ENCODE data around the gene PCSK4.

PCSK4 gene

GRCh38 chr19:1496714-1497577, 6.8 kb upstream of the PCSK4 start:
- H3K27ac ChIP-seq (ENCODE audit: low read depth in 2 of 2, low read length in 2 of 2), result no peak overlapping the region
- H3K27me3 ChIP-seq (ENCODE audit: control insufficient read depth in 2 of 2, insufficient read depth in 2 of 2, low read length in 2 of 2), result peaks cover 6 to 21% of the 10 kb centered on the region in 2 donors
- no peaks in the 10 kb centered on the region for H3K4me1 ChIP-seq (ENCODE audit: control insufficient read depth in 2 of 2, insufficient read depth in 2 of 2, low read length in 2 of 2)
- H3K36me3 ChIP-seq (ENCODE audit: control insufficient read depth in 2 of 2, insufficient read depth in 2 of 2, low read length in 2 of 2), result no peaks in the 10 kb centered on the region
- H3K4me3 ChIP-seq (ENCODE audit: low read length in 2 of 2), result no peak overlapping the region
- no peak overlapping the region for H3K9ac ChIP-seq (ENCODE audit: low read depth in 1 of 2, low read length in 2 of 2)
- no peaks in the 10 kb centered on the region for H3K9me3 ChIP-seq (ENCODE audit: control insufficient read depth in 2 of 2, low read length in 2 of 2)

- Histone ChIP-seq H3K4me1 (ENCODE audit: control insufficient read depth in 2 of 2, insufficient read depth in 2 of 2, low read length in 2 of 2) (peaks cover 6 to 8% of the 10 kb centered on the region in 2 donors), H3K4me3 (ENCODE audit: low read length in 2 of 2) (no peak overlapping the region), H3K36me3 (ENCODE audit: control insufficient read depth in 2 of 2, insufficient read depth in 2 of 2, low read length in 2 of 2) (no peaks in the 10 kb centered on the region), H3K9me3 (ENCODE audit: control insufficient read depth in 2 of 2, low read length in 2 of 2) (no peaks in the 10 kb centered on the region), H3K9ac (ENCODE audit: low read depth in 1 of 2, low read length in 2 of 2) (no peak overlapping the region), H3K27me3 (ENCODE audit: control insufficient read depth in 2 of 2, insufficient read depth in 2 of 2, low read length in 2 of 2) (peaks cover 6 to 24% of the 10 kb centered on the region in 2 donors), H3K27ac (ENCODE audit: low read depth in 2 of 2, low read length in 2 of 2) (no peak overlapping the region)
Observed at GRCh38 chr19:1495799-1496713, 5.9 kb upstream of the PCSK4 start.

GRCh38 chr19:1495051-1495798, 5.1 kb upstream of the PCSK4 start:
- H3K9me3 ChIP-seq (ENCODE audit: control insufficient read depth in 2 of 2, low read length in 2 of 2), result no peaks in the 10 kb centered on the region
- H3K4me1 ChIP-seq (ENCODE audit: control insufficient read depth in 2 of 2, insufficient read depth in 2 of 2, low read length in 2 of 2), result peaks cover 6 to 8% of the 10 kb centered on the region in 2 donors
- peaks cover 6 to 24% of the 10 kb centered on the region in 2 donors for H3K27me3 ChIP-seq (ENCODE audit: control insufficient read depth in 2 of 2, insufficient read depth in 2 of 2, low read length in 2 of 2)
- H3K27ac ChIP-seq (ENCODE audit: low read depth in 2 of 2, low read length in 2 of 2), result no peak overlapping the region
- no peak overlapping the region for H3K9ac ChIP-seq (ENCODE audit: low read depth in 1 of 2, low read length in 2 of 2)
- H3K4me3 ChIP-seq (ENCODE audit: low read length in 2 of 2), result no peak overlapping the region
- no peaks in the 10 kb centered on the region for H3K36me3 ChIP-seq (ENCODE audit: control insufficient read depth in 2 of 2, insufficient read depth in 2 of 2, low read length in 2 of 2)

- Histone ChIP-seq H3K27me3 (ENCODE audit: control insufficient read depth in 2 of 2, insufficient read depth in 2 of 2, low read length in 2 of 2) (peaks cover 6 to 24% of the 10 kb centered on the region in 2 donors), H3K4me3 (ENCODE audit: low read length in 2 of 2) (no peak overlapping the region), H3K9me3 (ENCODE audit: control insufficient read depth in 2 of 2, low read length in 2 of 2) (no peaks in the 10 kb centered on the region), H3K36me3 (ENCODE audit: control insufficient read depth in 2 of 2, insufficient read depth in 2 of 2, low read length in 2 of 2) (no peaks in the 10 kb centered on the region), H3K4me1 (ENCODE audit: control insufficient read depth in 2 of 2, insufficient read depth in 2 of 2, low read length in 2 of 2) (peaks cover 11 to 16% of the 10 kb centered on the region in 2 donors), H3K9ac (ENCODE audit: low read depth in 1 of 2, low read length in 2 of 2) (no peak overlapping the region), H3K27ac (ENCODE audit: low read depth in 2 of 2, low read length in 2 of 2) (no peak overlapping the region)
Observed at GRCh38 chr19:1494115-1494815, 4.1 kb upstream of the PCSK4 start.

GRCh38 chr19:1492474-1493006, 2.4 kb upstream of the PCSK4 start:
- Histone ChIP-seq H3K27ac (ENCODE audit: low read depth in 2 of 2, low read length in 2 of 2) (no peak overlapping the region), H3K36me3 (ENCODE audit: control insufficient read depth in 2 of 2, insufficient read depth in 2 of 2, low read length in 2 of 2) (no peaks in the 10 kb centered on the region), H3K4me1 (ENCODE audit: control insufficient read depth in 2 of 2, insufficient read depth in 2 of 2, low read length in 2 of 2) (peaks cover 11 to 16% of the 10 kb centered on the region in 2 donors), H3K9ac (ENCODE audit: low read depth in 1 of 2, low read length in 2 of 2) (no peak overlapping the region), H3K4me3 (ENCODE audit: low read length in 2 of 2) (no peak overlapping the region), H3K9me3 (ENCODE audit: control insufficient read depth in 2 of 2, low read length in 2 of 2) (no peaks in the 10 kb centered on the region), H3K27me3 (ENCODE audit: control insufficient read depth in 2 of 2, insufficient read depth in 2 of 2, low read length in 2 of 2) (peaks cover 6 to 19% of the 10 kb centered on the region in 2 donors)

- no peak overlapping the region for H3K9ac ChIP-seq (ENCODE audit: low read depth in 1 of 2, low read length in 2 of 2)
- H3K9me3 ChIP-seq (ENCODE audit: control insufficient read depth in 2 of 2, low read length in 2 of 2), result no peaks in the 10 kb centered on the region
- H3K36me3 ChIP-seq (ENCODE audit: control insufficient read depth in 2 of 2, insufficient read depth in 2 of 2, low read length in 2 of 2), result no peaks in the 10 kb centered on the region
- H3K27ac ChIP-seq (ENCODE audit: low read depth in 2 of 2, low read length in 2 of 2), result no peak overlapping the region
- H3K4me3 ChIP-seq (ENCODE audit: low read length in 2 of 2), result peak overlapping the region in 1 of 2 donors; percentile 75
- H3K27me3 ChIP-seq (ENCODE audit: control insufficient read depth in 2 of 2, insufficient read depth in 2 of 2, low read length in 2 of 2), result peaks cover 5 to 15% of the 10 kb centered on the region in 2 donors
- peaks cover 11 to 16% of the 10 kb centered on the region in 2 donors for H3K4me1 ChIP-seq (ENCODE audit: control insufficient read depth in 2 of 2, insufficient read depth in 2 of 2, low read length in 2 of 2)
Observed at GRCh38 chr19:1491849-1492170, 1.7 kb upstream of the PCSK4 start.

- Histone ChIP-seq H3K9ac (ENCODE audit: low read depth in 1 of 2, low read length in 2 of 2) (peak within 1 kb of the TSS; percentile 75 to 78), H3K36me3 (ENCODE audit: control insufficient read depth in 2 of 2, insufficient read depth in 2 of 2, low read length in 2 of 2) (no peaks in the 10 kb centered on the region), H3K4me3 (ENCODE audit: low read length in 2 of 2) (peak within 1 kb of the TSS; percentile 88 to 92), H3K4me1 (ENCODE audit: control insufficient read depth in 2 of 2, insufficient read depth in 2 of 2, low read length in 2 of 2) (peaks cover 11 to 16% of the 10 kb centered on the region in 2 donors), H3K27me3 (ENCODE audit: control insufficient read depth in 2 of 2, insufficient read depth in 2 of 2, low read length in 2 of 2) (peaks cover 2 to 10% of the 10 kb centered on the region in 2 donors), H3K27ac (ENCODE audit: low read depth in 2 of 2, low read length in 2 of 2) (peak within 1 kb of the TSS; percentile 78 to 85), H3K9me3 (ENCODE audit: control insufficient read depth in 2 of 2, low read length in 2 of 2) (no peaks in the 10 kb centered on the region)
Observed at GRCh38 chr19:1491114-1491848, 1.1 kb upstream of the PCSK4 start, which contains the start of gene REEP6. Gene REEP6 (plus strand): TSS chr19:1491181. CDS start chr19:1491270, 89 bp downstream.

- peak overlapping the region; percentile 78 to 85 for H3K27ac ChIP-seq (ENCODE audit: low read depth in 2 of 2, low read length in 2 of 2)
- peak overlapping the region; percentile 75 to 78 for H3K9ac ChIP-seq (ENCODE audit: low read depth in 1 of 2, low read length in 2 of 2)
- H3K36me3 ChIP-seq (ENCODE audit: control insufficient read depth in 2 of 2, insufficient read depth in 2 of 2, low read length in 2 of 2), result no peaks in the 10 kb centered on the region
- no peaks in the 10 kb centered on the region for H3K9me3 ChIP-seq (ENCODE audit: control insufficient read depth in 2 of 2, low read length in 2 of 2)
- peaks cover 0 to 7% of the 10 kb centered on the region in 2 donors for H3K27me3 ChIP-seq (ENCODE audit: control insufficient read depth in 2 of 2, insufficient read depth in 2 of 2, low read length in 2 of 2)
- peak overlapping the region; percentile 88 to 92 for H3K4me3 ChIP-seq (ENCODE audit: low read length in 2 of 2)
- peaks cover 11 to 16% of the 10 kb centered on the region in 2 donors for H3K4me1 ChIP-seq (ENCODE audit: control insufficient read depth in 2 of 2, insufficient read depth in 2 of 2, low read length in 2 of 2)
Observed at GRCh38 chr19:1489463-1490310, 463 bp downstream of the PCSK4 start.
